Measurements from ENCODE around the gene KLF7. TPM values are rescaled to one million over a fixed set of nuclear protein-coding genes. Genes with fewer than 3 reads are reported as not detected.

Gene KLF7
- total RNA-seq, 1 experiment from 2014 or later, result 15.4 TPM

GRCh38 chr2:207183506-207183905 is 17.8 kb upstream of the KLF7 start:
- Histone ChIP-seq H2AFZ (ENCODE audit: low read depth, low read length, poor library complexity, severe bottlenecking) (no peak overlapping the region), H3K9me2 (ENCODE audit: insufficient read depth) (no peaks in the 10 kb centered on the region), H3K4me2 (ENCODE audit: low read length) (no peak overlapping the region), H3K79me2 (ENCODE audit: insufficient read depth, low read length) (no peaks in the 10 kb centered on the region), H3K27me3 (ENCODE audit: insufficient read depth, low read length) (no peaks in the 10 kb centered on the region), H4K20me1 (ENCODE audit: insufficient read depth) (no peaks in the 10 kb centered on the region), H3K9me3 (ENCODE audit: control insufficient read depth in 1 of 2, insufficient read depth in 1 of 2, low read depth in 1 of 2, low read length in 2 of 2) (no peaks in the 10 kb centered on the region), H3K27ac (ENCODE audit: low read depth, low read length) (no peak overlapping the region), H3K36me3 (ENCODE audit: control insufficient read depth in 1 of 2, insufficient read depth in 2 of 2, low read length in 2 of 2) (no peaks in the 10 kb centered on the region), H3K9ac (ENCODE audit: low read length) (no peak overlapping the region), H3K4me3 (replicated peaks in 1 of 2; ENCODE audit: low read depth in 1 of 2, low read length in 2 of 2) (no peak overlapping the region), H3K4me1 (ENCODE audit: control insufficient read depth in 1 of 2, insufficient read depth in 2 of 2, low read length in 2 of 2) (no peaks in the 10 kb centered on the region)
- ChIA-PET POLR2A (no interaction called here), CTCF (no interaction called here), RAD21 (ENCODE audit: low non-redundant PET in 1 of 2, low total read pairs in 2 of 2, uncharacterized antibody in 2 of 2, unreplicated experiment in 2 of 2) (no interaction called here)
- ATAC-seq (no peak), DNase-seq (ENCODE audit: low read depth, low spot score) (no peak)
- TF ChIP-seq REST (IDR thresholded peaks at IDR 0.05; ENCODE audit: low read depth) (no peak), ELF1 (IDR thresholded peaks at IDR 0.05; ENCODE audit: borderline replicate concordance, low read depth) (no peak)
- BruUV-seq (replicated peaks), result no TSS peak
- intact Hi-C loops (cut with micrococcal nuclease), result no loop called here

- no peaks in the 10 kb centered on the region for H3K27me3 ChIP-seq (ENCODE audit: insufficient read depth, low read length)
- H3K27ac ChIP-seq (ENCODE audit: low read depth, low read length), result no peak overlapping the region
- ChIA-PET POLR2A (no interaction called here), RAD21 (ENCODE audit: low non-redundant PET in 1 of 2, low total read pairs in 2 of 2, uncharacterized antibody in 2 of 2, unreplicated experiment in 2 of 2) (no interaction called here), CTCF (no interaction called here)
- H3K4me1 ChIP-seq (ENCODE audit: control insufficient read depth in 1 of 2, insufficient read depth in 2 of 2, low read length in 2 of 2), result no peaks in the 10 kb centered on the region
- no peak for DNase-seq (ENCODE audit: low read depth, low spot score)
- H3K9me2 ChIP-seq (ENCODE audit: insufficient read depth), result no peaks in the 10 kb centered on the region
- no peak overlapping the region for H3K4me3 ChIP-seq (replicated peaks in 1 of 2; ENCODE audit: low read depth in 1 of 2, low read length in 2 of 2)
- intact Hi-C loops (cut with micrococcal nuclease), result no loop called here
- ATAC-seq, result no peak
- no peaks in the 10 kb centered on the region for H4K20me1 ChIP-seq (ENCODE audit: insufficient read depth)
- H3K36me3 ChIP-seq (ENCODE audit: control insufficient read depth in 1 of 2, insufficient read depth in 2 of 2, low read length in 2 of 2), result no peaks in the 10 kb centered on the region
- H3K9ac ChIP-seq (ENCODE audit: low read length), result no peak overlapping the region
- H2AFZ ChIP-seq (ENCODE audit: low read depth, low read length, poor library complexity, severe bottlenecking), result no peak overlapping the region
- H3K79me2 ChIP-seq (ENCODE audit: insufficient read depth, low read length), result no peaks in the 10 kb centered on the region
- no peaks in the 10 kb centered on the region for H3K9me3 ChIP-seq (ENCODE audit: control insufficient read depth in 1 of 2, insufficient read depth in 1 of 2, low read depth in 1 of 2, low read length in 2 of 2)
- BruUV-seq (replicated peaks), result no TSS peak
- no peak overlapping the region for H3K4me2 ChIP-seq (ENCODE audit: low read length)
- TF ChIP-seq FOSL1 (IDR thresholded peaks at IDR 0.05; ENCODE audit: low read depth) (no peak), ELF1 (IDR thresholded peaks at IDR 0.05; ENCODE audit: borderline replicate concordance, low read depth) (no peak), ZFX (IDR thresholded peaks at IDR 0.05) (no peak), ZNF274 (IDR thresholded peaks at IDR 0.05; ENCODE audit: low read depth, low read length) (no peak), SP1 (IDR thresholded peaks at IDR 0.05; ENCODE audit: low read depth) (no peak), ZBTB33 (IDR thresholded peaks at IDR 0.05; ENCODE audit: extremely low read depth, insufficient replicate concordance, low read length) (no peak), TCF7L2 (IDR thresholded peaks at IDR 0.05; ENCODE audit: borderline replicate concordance, extremely low read depth, insufficient read depth, insufficient read length) (no peak), JUND (IDR thresholded peaks at IDR 0.05) (no peak), YY1 (IDR thresholded peaks at IDR 0.05; ENCODE audit: extremely low read depth, insufficient replicate concordance, low read depth, low read length) (no peak), SIN3A (IDR thresholded peaks at IDR 0.05; ENCODE audit: low read depth) (no peak), EGR1 (IDR thresholded peaks at IDR 0.05; ENCODE audit: low read depth) (no peak)
Observed at GRCh38 chr2:207182911-207183310, 17.2 kb upstream of the KLF7 start.
